Measurements from ENCODE around the gene EXD2. TPM values are rescaled to one million over a fixed set of nuclear protein-coding genes. Genes with fewer than 3 reads are reported as not detected.

EXD2 gene
- total and polyA plus RNA-seq, 10 of the 15 experiments (the other 5 are each of a cell fraction or from before 2014, with no cell fraction given) = 1.0 to 12.4 (median 4.6) TPM

GRCh38 chr14:69281450-69282169, 90.3 kb downstream of the EXD2 start:
- ChIA-PET RAD21 (ENCODE audit: unreplicated experiment) (interaction anchor here (1.4 kb wide), 1 partner anchor 178 kb away, joined by 3 read pairs; no protein-coding TSS in a partner anchor), CTCF (interaction anchor here (0.6 to 1.4 kb wide), 6 partner anchors 20 to 1123 kb away, joined by 3 to 6 read pairs (median 4); no protein-coding TSS in a partner anchor), POLR2A (interaction anchor here (1.2 kb wide), 1 partner anchor 178 kb away, joined by 3 read pairs; no protein-coding TSS in a partner anchor), SMC1A (ENCODE audit: uncharacterized antibody, unreplicated experiment) (interaction anchor here (0.9 to 1.5 kb wide), 4 partner anchors 18 to 56 kb away, joined by 3 read pairs; no protein-coding TSS in a partner anchor)
- DNase-seq (ENCODE audit: low read depth, low spot score) = no peak
- H3K9me3 ChIP-seq (replicated peaks; ENCODE audit: control insufficient read depth, insufficient read depth, low read length) = no peaks in the 10 kb centered on the region
- H3K9ac ChIP-seq (ENCODE audit: control insufficient read depth, insufficient read depth, low read length) = no peak overlapping the region
- no peaks in the 10 kb centered on the region for H4K20me1 ChIP-seq (ENCODE audit: control insufficient read depth, insufficient read depth)
- peak; percentile 98 for ATAC-seq
- no peaks in the 10 kb centered on the region for H3K27me3 ChIP-seq (replicated peaks in 1 of 2; ENCODE audit: control insufficient read depth in 2 of 2, insufficient read depth in 2 of 2, low read length in 1 of 2)
- H3K4me2 ChIP-seq (ENCODE audit: control insufficient read depth, insufficient read depth) = no peak overlapping the region
- in situ Hi-C loops (cut with MboI) (no loop called here), intact Hi-C loops (cut with micrococcal nuclease; ENCODE audit: unreplicated experiment) (no loop called here)
- H3K4me3 ChIP-seq = no peak overlapping the region
- peak; percentile 72 for FAIRE-seq
- no peaks in the 10 kb centered on the region for H3K79me2 ChIP-seq (ENCODE audit: control insufficient read depth, insufficient read depth, low read length)
- H2AFZ ChIP-seq (ENCODE audit: control insufficient read depth, low read depth, low read length) = no peak overlapping the region
- 25% methylated on average over 10 of the region's 10 CpGs for WGBS (ENCODE audit: insufficient coverage, insufficient replicate concordance, low lambda C conversion rate, missing lambda C conversion rate)
- H3K36me3 ChIP-seq (ENCODE audit: control insufficient read depth in 2 of 2, insufficient read depth in 2 of 2, low read length in 1 of 2) = no peaks in the 10 kb centered on the region
- peaks cover 3% of the 10 kb centered on the region; the same call in 1 of the 2 replicates for H3K4me1 ChIP-seq (ENCODE audit: control insufficient read depth, insufficient read depth, low read length)
- no TSS peak for BruUV-seq (replicated peaks)
- no peak overlapping the region for H3K27ac ChIP-seq (ENCODE audit: control insufficient read depth, insufficient read depth)
- no peak for TF ChIP-seq PBX3 (IDR thresholded peaks at IDR 0.05; ENCODE audit: insufficient replicate concordance, low read depth, low read length)
- TF ChIP-seq TCF3 (IDR thresholded peaks at IDR 0.05; ENCODE audit: borderline replicate concordance, insufficient read depth, low read depth, low read length) = no peak
- TF ChIP-seq MYB (IDR thresholded peaks at IDR 0.05; ENCODE audit: borderline replicate concordance, low read depth, low read length) = no peak
- TF ChIP-seq IRF5 (IDR thresholded peaks at IDR 0.05; ENCODE audit: borderline replicate concordance) = no peak
- no peak for TF ChIP-seq ATF3 (IDR thresholded peaks at IDR 0.05; ENCODE audit: borderline replicate concordance, extremely low read depth, low read depth, low read length)
- TF ChIP-seq SUPT20H (IDR thresholded peaks at IDR 0.05; ENCODE audit: borderline replicate concordance, control insufficient read depth, low read depth, low read length) = no peak
- no peak for TF ChIP-seq MEF2B (IDR thresholded peaks at IDR 0.05; ENCODE audit: partially characterized antibody, poor library complexity, severe bottlenecking)
- TF ChIP-seq STAT1 (conservative IDR thresholded peaks at IDR 0.05) = no peak
- TF ChIP-seq IRF3 (IDR thresholded peaks at IDR 0.05) = no peak
- no peak for TF ChIP-seq BCLAF1 (IDR thresholded peaks at IDR 0.05)
- no peak for TF ChIP-seq ZBED1 (IDR thresholded peaks at IDR 0.05; ENCODE audit: borderline replicate concordance)
- no peak for TF ChIP-seq ZZZ3 (IDR thresholded peaks at IDR 0.05; ENCODE audit: control insufficient read depth, insufficient read length, low read depth)
